RWPE2 (cell line): ENCODE measurements around the gene CD200R1.
A peak's percentile ranks its signal among the peaks of the same experiment; 100 is the strongest.

Experiments used
- ATAC-seq: fragments of 200-7000 bp; cut with Tn5 transposase; 3 replicates; pipeline ENCODE4 v1.9.1; 2021; ENCODE audit warnings: low read depth
- DNase-seq: peaks from one replicate; pipeline ENCODE4 v3.0.0-alpha.2; 2020; ENCODE audit warnings: low spot score
- H3K27ac ChIP-seq: fragments of 450-650 bp; 2 replicates; pipeline ENCODE4 v1.5.1; 2017; ENCODE audit warnings: mild to moderate bottlenecking; ENCODE audit not compliant: poor library complexity, severe bottlenecking
- H3K27me3 ChIP-seq: fragments of 250-450 bp; sonication (Bioruptor Pico); 2 replicates; pipeline ENCODE4 v1.5.1; 2021; ENCODE audit warnings: mild to moderate bottlenecking, moderate library complexity; ENCODE audit not compliant: insufficient read depth, poor library complexity, severe bottlenecking
- H3K36me3 ChIP-seq: fragments of 250-450 bp; sonication (Bioruptor Pico); 2 replicates; pipeline ENCODE4 v1.5.1; 2020; ENCODE audit warnings: low read depth, mild to moderate bottlenecking, moderate library complexity
- H3K4me1 ChIP-seq: fragments of 250-450 bp; sonication (Bioruptor Pico); 2 replicates; pipeline ENCODE4 v1.5.1; 2021; ENCODE audit warnings: mild to moderate bottlenecking, moderate library complexity; ENCODE audit not compliant: insufficient read depth, poor library complexity, severe bottlenecking
- H3K4me3 ChIP-seq: fragments of 250-450 bp; sonication (Bioruptor Pico); 2 replicates; pipeline ENCODE4 v1.5.1; 2021; ENCODE audit warnings: mild to moderate bottlenecking, moderate library complexity; ENCODE audit not compliant: severe bottlenecking
- H3K9me3 ChIP-seq: fragments of 250-450 bp; sonication (Bioruptor Pico); 2 replicates; pipeline ENCODE4 v1.5.1; 2021; ENCODE audit warnings: mild to moderate bottlenecking, moderate library complexity; ENCODE audit not compliant: severe bottlenecking
- TF ChIP-seq, protein P1 (sequence below): fragments of 450-650 bp; IDR thresholded peaks from one replicate; pipeline ENCODE4 v1.5.1; 2017; ENCODE audit warnings: mild to moderate bottlenecking, moderate library complexity; ENCODE audit not compliant: poor library complexity, severe bottlenecking

The CD200R1 gene

DNA sequence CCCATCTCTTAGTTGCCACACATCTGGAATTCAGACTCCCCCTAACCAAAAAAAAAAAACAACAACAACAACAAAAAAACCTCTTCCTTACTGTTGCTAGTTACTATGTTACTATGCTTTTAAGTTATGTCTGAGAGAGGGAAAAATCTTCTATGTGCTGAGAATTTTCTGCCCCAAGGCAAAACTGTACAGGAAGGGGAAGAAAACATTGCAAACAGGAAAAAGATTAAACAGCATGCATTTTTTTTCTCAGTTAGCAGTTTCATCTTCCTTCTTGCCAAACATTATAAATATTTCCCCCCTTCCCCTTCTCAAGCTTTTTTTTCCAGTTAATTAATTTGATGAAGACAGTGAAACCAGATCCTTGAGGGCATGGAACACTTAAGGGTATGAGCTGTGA, 1.1 kb upstream of the CD200R1 start:
- Histone ChIP-seq H3K4me1 (no peaks in the 10 kb centered on the region), H3K4me3 (no peak overlapping the region), H3K36me3 (no peaks in the 10 kb centered on the region), H3K27me3 (no peaks in the 10 kb centered on the region), H3K27ac (no peak overlapping the region), H3K9me3 (no peaks in the 10 kb centered on the region)
- TF ChIP-seq, protein P1, sequence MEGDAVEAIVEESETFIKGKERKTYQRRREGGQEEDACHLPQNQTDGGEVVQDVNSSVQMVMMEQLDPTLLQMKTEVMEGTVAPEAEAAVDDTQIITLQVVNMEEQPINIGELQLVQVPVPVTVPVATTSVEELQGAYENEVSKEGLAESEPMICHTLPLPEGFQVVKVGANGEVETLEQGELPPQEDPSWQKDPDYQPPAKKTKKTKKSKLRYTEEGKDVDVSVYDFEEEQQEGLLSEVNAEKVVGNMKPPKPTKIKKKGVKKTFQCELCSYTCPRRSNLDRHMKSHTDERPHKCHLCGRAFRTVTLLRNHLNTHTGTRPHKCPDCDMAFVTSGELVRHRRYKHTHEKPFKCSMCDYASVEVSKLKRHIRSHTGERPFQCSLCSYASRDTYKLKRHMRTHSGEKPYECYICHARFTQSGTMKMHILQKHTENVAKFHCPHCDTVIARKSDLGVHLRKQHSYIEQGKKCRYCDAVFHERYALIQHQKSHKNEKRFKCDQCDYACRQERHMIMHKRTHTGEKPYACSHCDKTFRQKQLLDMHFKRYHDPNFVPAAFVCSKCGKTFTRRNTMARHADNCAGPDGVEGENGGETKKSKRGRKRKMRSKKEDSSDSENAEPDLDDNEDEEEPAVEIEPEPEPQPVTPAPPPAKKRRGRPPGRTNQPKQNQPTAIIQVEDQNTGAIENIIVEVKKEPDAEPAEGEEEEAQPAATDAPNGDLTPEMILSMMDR, result no peak
- ATAC-seq (no peak), DNase-seq (no peak)

DNA sequence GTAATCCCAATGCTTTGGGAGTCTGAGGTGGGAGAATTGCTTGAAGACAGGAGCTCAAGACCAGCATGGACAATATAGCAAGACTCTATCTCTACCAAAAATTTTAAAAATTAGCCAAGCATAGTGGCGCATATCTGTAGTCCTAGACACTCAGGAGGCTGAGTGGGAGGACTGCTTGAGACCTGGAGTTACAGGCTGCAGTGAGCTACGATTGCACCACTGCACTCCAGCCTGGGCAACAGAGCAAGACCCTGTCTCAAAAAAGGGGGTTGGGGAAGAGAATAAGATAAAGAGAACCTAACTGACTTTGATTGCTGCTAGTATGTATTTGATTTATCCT, 755 bp downstream of the CD200R1 start:
- ATAC-seq, result no peak
- Histone ChIP-seq H3K27me3 (no peaks in the 10 kb centered on the region), H3K4me1 (no peaks in the 10 kb centered on the region), H3K4me3 (no peak overlapping the region), H3K9me3 (no peaks in the 10 kb centered on the region), H3K36me3 (no peaks in the 10 kb centered on the region), H3K27ac (no peak overlapping the region)
- DNase-seq, result no peak
- TF ChIP-seq, protein P1, result no peak

DNA sequence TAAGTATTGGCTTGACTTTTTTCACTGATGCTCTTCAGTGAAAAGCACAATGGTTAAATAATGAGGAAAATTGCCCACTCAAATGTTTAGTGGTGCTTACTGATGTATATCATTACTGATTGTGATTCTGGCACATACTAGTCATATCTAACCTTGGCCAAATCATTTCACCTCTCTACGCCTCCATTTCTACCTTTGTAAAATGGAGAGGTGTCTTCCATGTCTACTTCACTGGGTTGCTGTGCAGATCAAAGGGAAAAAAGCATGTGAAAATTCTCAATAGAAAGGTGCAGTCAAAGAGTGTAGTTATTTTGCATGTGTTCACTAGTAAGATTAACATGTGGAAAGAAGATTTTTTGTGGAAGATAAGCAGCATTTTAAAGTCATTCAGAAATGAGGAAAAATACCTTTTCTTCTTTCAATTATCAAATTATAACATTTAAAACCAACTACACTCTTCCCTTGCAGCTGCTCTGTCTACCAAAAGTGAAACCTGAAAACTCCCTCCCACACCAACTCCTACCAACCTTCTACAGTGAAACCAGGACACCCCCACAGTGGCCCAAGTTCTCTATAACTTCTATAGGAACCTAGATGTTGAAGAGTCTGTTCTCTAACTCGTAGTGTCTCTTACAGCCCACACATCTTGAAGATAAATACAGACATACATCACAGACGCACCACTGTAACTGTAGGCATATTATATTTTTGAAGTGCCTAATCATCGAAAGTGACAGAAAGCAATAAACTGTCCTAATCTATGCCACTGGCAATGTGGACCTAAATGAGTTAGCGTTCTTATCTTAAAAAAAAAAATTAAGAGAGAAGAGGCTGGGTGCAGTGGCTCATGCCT, 1.4 kb downstream of the CD200R1 start:
- Histone ChIP-seq H3K36me3 (no peaks in the 10 kb centered on the region), H3K27ac (no peak overlapping the region), H3K4me3 (no peak overlapping the region), H3K27me3 (no peaks in the 10 kb centered on the region), H3K9me3 (no peaks in the 10 kb centered on the region), H3K4me1 (no peaks in the 10 kb centered on the region)
- TF ChIP-seq, protein P1, result no peak
- no peak for ATAC-seq
- DNase-seq, result no peak

DNA sequence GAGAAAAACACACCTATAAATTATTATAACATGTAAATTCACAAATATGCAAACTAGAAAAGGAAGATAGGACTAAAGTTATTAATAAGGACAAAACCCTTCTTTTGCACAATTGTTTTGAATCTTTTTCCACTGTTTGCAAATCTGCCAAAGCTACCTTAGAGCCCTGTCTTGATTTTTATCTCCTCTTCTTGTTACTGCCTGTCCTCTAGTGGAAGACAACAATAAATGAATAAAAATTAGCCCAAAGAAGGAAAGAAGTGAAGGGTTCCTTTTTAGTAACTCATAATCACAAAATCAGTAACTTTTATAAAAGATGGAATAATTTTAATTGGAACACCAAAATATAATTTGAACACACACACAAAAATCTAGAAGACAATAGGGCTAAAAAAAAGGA, 2.7 kb downstream of the CD200R1 start:
- Histone ChIP-seq H3K27ac (no peak overlapping the region), H3K4me3 (no peak overlapping the region), H3K4me1 (no peaks in the 10 kb centered on the region), H3K36me3 (no peaks in the 10 kb centered on the region), H3K27me3 (no peaks in the 10 kb centered on the region), H3K9me3 (no peaks in the 10 kb centered on the region)
- ATAC-seq (no peak), DNase-seq (no peak)
- TF ChIP-seq, protein P1, result peak; percentile 36

DNA sequence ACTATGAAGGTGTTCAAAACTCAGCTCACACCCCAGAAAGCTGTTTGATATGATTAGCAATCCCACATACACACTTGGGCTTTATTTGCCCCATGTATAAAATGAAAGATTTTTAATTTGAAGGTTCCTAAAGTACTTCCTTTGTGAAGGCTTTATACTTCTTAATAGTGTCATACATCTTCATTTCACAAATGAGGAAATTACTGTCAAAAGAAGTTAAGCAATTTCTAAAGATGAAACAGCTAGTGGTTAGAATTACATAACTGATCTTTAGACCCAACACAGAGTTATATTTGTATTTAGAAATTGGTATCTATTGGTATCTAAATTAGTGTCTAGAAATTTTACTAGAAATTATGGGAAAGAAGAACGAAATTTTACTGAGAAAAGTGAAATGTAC, 7.1 kb downstream of the CD200R1 start:
- Histone ChIP-seq H3K27ac (no peak overlapping the region), H3K9me3 (no peaks in the 10 kb centered on the region), H3K27me3 (no peaks in the 10 kb centered on the region), H3K36me3 (no peaks in the 10 kb centered on the region), H3K4me1 (no peaks in the 10 kb centered on the region), H3K4me3 (no peak overlapping the region)
- no peak for DNase-seq
- TF ChIP-seq, protein P1, result no peak
- no peak for ATAC-seq
